HepG2 (cell line): ENCODE data around the gene NFIC. TPM values are rescaled to one million over a fixed set of nuclear protein-coding genes. Genes with fewer than 3 reads are reported as not detected.
"Not testable (repeated sequence)": the region's sequence is repeated elsewhere in the genome, so short reads cannot be mapped to it uniquely, and the experiment has no call there.

ENCODE experiments used
- ATAC-seq: fragments of 200-7000 bp; cut with Tn5 transposase; 3 replicates; pipeline ENCODE4 v1.9.1; 2020; ENCODE audit warnings: mild to moderate bottlenecking, moderate library complexity
- BruUV-seq: library from RNA; stranded (reverse); fragments of 400-500 nt; replicated peaks from 2 replicates; lab custom pipeline; 2021; lab: Mats Ljungman, UMichigan
- CTCF ChIA-PET: fragments of 300-600 bp; formaldehyde crosslinking; extraction: SDS; loops from one replicate; lab custom pipeline; 2021; ENCODE audit warnings: low total read pairs, inconsistent platforms, low intra/inter-chr PET ratio; lab: Yijun Ruan, JAX
- POLR2A ChIA-PET: fragments of 350-600 bp; sonication (Branson Sonifier 250); formaldehyde crosslinking; loops from one replicate; lab custom pipeline; 2020; ENCODE audit warnings: antibody characterized with exemption, inconsistent platforms; lab: Yijun Ruan, JAX
- DNase-seq: peaks from one replicate; pipeline ENCODE4 v3.0.0-alpha.2; 2015; ENCODE audit warnings: low spot score
- FAIRE-seq: peaks from 3 replicates; lab custom pipeline; 2011; peaks lifted over from hg19 to GRCh38; lab: Jason Lieb, UNC
- H2AFZ ChIP-seq: one replicate; pipeline ENCODE4 v1.6.1; 2011; ENCODE audit warnings: low read length, inconsistent platforms
- H3K27ac ChIP-seq: fragments of 300-600 bp; 3 replicates; pipeline ENCODE4 v1.8.0; 2011; ENCODE audit warnings: mixed run types, mild to moderate bottlenecking, mixed read lengths, low read length, inconsistent platforms; ENCODE audit not compliant: insufficient read depth; ENCODE audit errors: extremely low read length
- H3K27me3 ChIP-seq, 2 experiments: fragments of 200-600 bp in 1 of 2; 2 replicates in 1 of 2; 3 replicates in 1 of 2; pipeline versions ENCODE4 v1.6.0 to v1.8.0; 2011; ENCODE audit warnings: low read length in 2 of 2, mild to moderate bottlenecking in 2 of 2, moderate library complexity in 2 of 2, inconsistent platforms in 1 of 2; ENCODE audit not compliant: insufficient read depth in 2 of 2, control insufficient read depth in 1 of 2
- H3K36me3 ChIP-seq, 2 experiments: fragments of 200-600 bp in 1 of 2; replicated peaks in 1 of 2; 2 replicates in 1 of 2; 3 replicates in 1 of 2; pipeline versions ENCODE4 v1.5.1 to v1.8.0; 2011; ENCODE audit warnings: low read length in 2 of 2, inconsistent platforms in 1 of 2; ENCODE audit not compliant: insufficient read depth in 2 of 2, control insufficient read depth in 1 of 2
- H3K4me1 ChIP-seq: 2 replicates; pipeline ENCODE4 v1.5.1; 2012; ENCODE audit warnings: low read length, inconsistent platforms; ENCODE audit not compliant: insufficient read depth
- H3K4me2 ChIP-seq: 2 replicates; pipeline ENCODE4 v1.6.0; 2011; ENCODE audit warnings: low read depth, low read length, inconsistent platforms
- H3K4me3 ChIP-seq, 3 experiments: fragments of 200-600 bp in 1 of 3; sonication (generic), shearing (Covaris generic) in 1 of 3; replicated peaks in 1 of 3; 2 replicates each; pipeline ENCODE4 v1.5.1; 2011 to 2016; ENCODE audit warnings: low read length in 3 of 3, inconsistent platforms in 2 of 3, low read depth in 2 of 3, mild to moderate bottlenecking in 2 of 3, control low read depth in 1 of 3, mixed read lengths in 1 of 3; ENCODE audit not compliant: insufficient read depth in 1 of 3
- H3K79me2 ChIP-seq: one replicate; pipeline ENCODE4 v1.6.1; 2011; ENCODE audit warnings: low read length, inconsistent platforms; ENCODE audit not compliant: insufficient read depth
- H3K9ac ChIP-seq: 2 replicates; pipeline ENCODE4 v1.6.0; 2011; ENCODE audit warnings: mild to moderate bottlenecking, low read depth, low read length, inconsistent platforms; ENCODE audit not compliant: insufficient read depth
- H3K9me3 ChIP-seq: 2 replicates; pipeline ENCODE4 v1.5.1; 2012; ENCODE audit warnings: mild to moderate bottlenecking, low read length
- H4K20me1 ChIP-seq: 2 replicates; pipeline ENCODE4 v1.6.0; 2011; ENCODE audit warnings: inconsistent platforms, mild to moderate bottlenecking, low read length, moderate library complexity; ENCODE audit not compliant: insufficient read depth
- FOXO1 ChIP-seq: sonication (generic); formaldehyde crosslinking; IDR thresholded peaks from 2 replicates; pipeline ENCODE4 v1.4.0; 2020; ENCODE audit warnings: missing genetic modification reagents
- GTF3A ChIP-seq: sonication (generic); formaldehyde crosslinking; conservative IDR thresholded peaks from 2 replicates; pipeline ENCODE4 v1.4.0; 2020; ENCODE audit warnings: mild to moderate bottlenecking, missing genetic modification reagents
- MZF1 ChIP-seq: sonication (generic); formaldehyde crosslinking; IDR thresholded peaks from 2 replicates; pipeline ENCODE4 v1.8.1; 2023; ENCODE audit warnings: mild to moderate bottlenecking, missing genetic modification reagents, borderline replicate concordance
- THAP11 ChIP-seq: IDR thresholded peaks from 2 replicates; pipeline ENCODE4 v1.6.1; 2016; ENCODE audit warnings: missing biosample characterization, missing genetic modification reagents
- ZNF121 ChIP-seq: sonication (generic); formaldehyde crosslinking; IDR thresholded peaks from 2 replicates; pipeline ENCODE4 v1.5.0; 2020; ENCODE audit warnings: mild to moderate bottlenecking, missing genetic modification reagents
- ZNF263 ChIP-seq: sonication (generic); formaldehyde crosslinking; IDR thresholded peaks from 2 replicates; pipeline ENCODE4 v1.4.0; 2020; ENCODE audit warnings: missing genetic modification reagents
- ZNF513 ChIP-seq: sonication (generic); formaldehyde crosslinking; conservative IDR thresholded peaks from 2 replicates; pipeline ENCODE4 v1.5.0; 2020; ENCODE audit warnings: missing genetic modification reagents
- ZNF629 ChIP-seq: sonication (generic); formaldehyde crosslinking; conservative IDR thresholded peaks from 2 replicates; pipeline ENCODE4 v1.5.0; 2020; ENCODE audit warnings: missing genetic modification reagents
- WGBS: methylation state at CpG from one replicate; pipeline ENCODE4 v1.1.6; 2017; ENCODE audit warnings: low lambda C conversion rate; 5-methylcytosine and 5-hydroxymethylcytosine counted together
- in situ Hi-C: cut with HindIII; loops from 2 replicates; pipeline ENCODE4 v1.10.0; 2017; ENCODE audit warnings: low pct_unique_long_range_greater_than_20kb; ENCODE audit not compliant: extremely low pct_ligation_motif_present
- intact Hi-C: fragments of 100-400 bp; cut with micrococcal nuclease; formaldehyde crosslinking; loops from one replicate; pipeline ENCODE4 v1.10.0; 2022; ENCODE audit not compliant: unreplicated experiment
- polyA plus RNA-seq, 8 experiments: library from polyadenylated mRNA; depleted of rRNA in 3 of 8; stranded (reverse) in 7 of 8; unstranded in 1 of 8; fragments of >200 nt; fragmentation: Illumina TruSeq in 4 of 8; extraction: Trizol in 4 of 8; gene quantifications; 2 replicates each; pipeline versions ENCODE4 v1.2.1 to v1.2.3, GENCODE V29; 2011 to 2016; ENCODE audit warnings: low read depth in 4 of 8, missing spikeins in 1 of 8, mixed read lengths in 1 of 8; ENCODE audit not compliant: insufficient read depth in 1 of 8
- total RNA-seq, 5 experiments: library from RNA; depleted of rRNA; stranded (reverse); fragments of >200 nt; fragmentation: Illumina TruSeq; extraction: Trizol; gene quantifications; 2 replicates each; pipeline ENCODE4 v1.2.3, GENCODE V29; 2016; ENCODE audit warnings: low read depth in 1 of 5

NFIC gene
- total and polyA plus RNA-seq, 2 of the 13 experiments (the other 11 are each of a cell fraction or from before 2014, with no cell fraction given) = 1.3 to 2.5 TPM

- DNase-seq, BruUV-seq, H3K4me3 ChIP-seq, H3K9me3 ChIP-seq, H4K20me1 ChIP-seq, intact Hi-C loops, ATAC-seq, FAIRE-seq, H3K79me2 ChIP-seq, H3K9ac ChIP-seq, H2AFZ ChIP-seq, CTCF ChIA-PET, H3K27ac ChIP-seq, POLR2A ChIA-PET, H3K4me2 ChIP-seq, H3K27me3 ChIP-seq, in situ Hi-C loops: not testable (repeated sequence)
- TF ChIP-seq ZNF121 (CRISPR knock-in tag) = peak; percentile 43; the same call in 1 of the 2 replicates
- 93% methylated on average over 3 of the region's 4 CpGs for WGBS
- Histone ChIP-seq H3K4me1 (peaks cover 28% of the 10 kb centered on the region), H3K36me3 (peaks cover 4 to 15% of the 10 kb centered on the region in 2 experiments; a peak in 4 of 5 replicates)
These were observed 80.3 kb downstream of the NFIC start for GRCh38 chr19:3446657-3447056.

DNA sequence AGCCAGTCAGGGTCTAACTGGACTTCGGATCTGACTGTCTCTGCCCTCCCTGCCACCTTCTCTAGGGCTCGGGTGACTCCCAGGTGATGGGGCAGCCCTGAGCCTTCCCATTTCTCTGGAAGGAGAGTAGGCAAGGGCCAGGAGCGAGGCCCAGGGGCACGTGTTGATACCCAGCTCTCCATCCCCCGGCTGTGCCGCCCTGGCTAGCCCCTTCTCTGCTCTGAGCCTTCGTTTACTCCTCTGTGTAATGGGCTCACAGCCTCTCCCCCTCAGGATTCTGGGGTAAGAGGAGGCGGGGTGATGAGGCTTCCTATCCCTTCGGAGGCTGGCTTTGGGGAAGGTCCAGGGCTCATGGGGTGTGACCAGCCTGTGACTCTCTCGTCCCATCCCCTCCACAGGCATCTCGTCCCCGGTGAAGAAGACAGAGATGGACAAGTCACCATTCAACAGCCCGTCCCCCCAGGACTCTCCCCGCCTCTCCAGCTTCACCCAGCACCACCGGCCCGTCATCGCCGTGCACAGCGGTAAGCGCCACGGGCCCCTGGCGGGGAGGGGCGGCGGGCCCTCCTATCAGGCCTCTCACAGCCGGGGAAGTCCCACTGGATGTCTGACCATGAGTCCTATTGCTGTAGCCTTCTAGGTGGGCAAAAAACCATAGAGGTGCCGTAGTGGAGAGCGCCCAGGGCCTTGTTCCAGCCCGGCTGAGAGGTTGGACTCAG lies 82.4 kb downstream of the NFIC start:
- Histone ChIP-seq H3K27me3 (no peaks in the 10 kb centered on the region), H3K27ac (no peak overlapping the region), H3K4me2 (no peak overlapping the region), H4K20me1 (no peaks in the 10 kb centered on the region), H3K9me3 (no peaks in the 10 kb centered on the region), H3K36me3 (peaks cover 7 to 20% of the 10 kb centered on the region in 2 experiments; a peak in 4 of 5 replicates), H2AFZ (no peak overlapping the region), H3K79me2 (no peaks in the 10 kb centered on the region), H3K9ac (no peak overlapping the region), H3K4me3 (no peak overlapping the region), H3K4me1 (peaks cover 26% of the 10 kb centered on the region)
- DNase-seq (no peak), ATAC-seq (no peak), FAIRE-seq (no peak)
- in situ Hi-C loops (no loop called here), intact Hi-C loops (no loop called here)
- WGBS = 96% methylated on average over 23 of the region's 28 CpGs
- BruUV-seq = no TSS peak
- POLR2A ChIA-PET = no interaction called here
- TF ChIP-seq MZF1 (no peak), ZNF263 (CRISPR knock-in tag) (no peak), ZNF513 (CRISPR knock-in tag) (no peak), THAP11 (CRISPR knock-in tag) (no peak), FOXO1 (CRISPR knock-in tag) (no peak), GTF3A (CRISPR knock-in tag) (no peak), ZNF629 (CRISPR knock-in tag) (peak; percentile 84)
- CTCF ChIA-PET = no interaction called here
